Measurements from ENCODE around the gene CFAP53. TPM values are rescaled to one million over a fixed set of nuclear protein-coding genes. Genes with fewer than 3 reads are reported as not detected.

Gene CFAP53
- total RNA-seq, 1 donor from 2014 or later: 0.68 TPM

GRCh38 chr18:50286391-50287027, 20.2 kb upstream of the CFAP53 start:
- Mint-ChIP-seq H3K4me1 (ENCODE audit: low read depth, unreplicated experiment) (peaks cover 5% of the 10 kb centered on the region), H3K9me3 (ENCODE audit: unreplicated experiment) (no peaks in the 10 kb centered on the region), H3K27me3 (ENCODE audit: low read depth, unreplicated experiment) (no peaks in the 10 kb centered on the region), H3K4me3 (ENCODE audit: unreplicated experiment) (peak overlapping the region; percentile 99), H3K36me3 (ENCODE audit: low read depth, unreplicated experiment) (peaks cover 17% of the 10 kb centered on the region), H3K27ac (ENCODE audit: unreplicated experiment) (peak overlapping the region; percentile 81)
- TF ChIP-seq EZH2 (IDR thresholded peaks at IDR 0.05; ENCODE audit: insufficient read depth, low read length): no peak
- TF ChIP-seq CTCF (IDR thresholded peaks at IDR 0.05; ENCODE audit: insufficient read depth, low read depth, low read length): no peak
- Histone ChIP-seq H4K20me1 (ENCODE audit: insufficient read depth, low read length) (no peaks in the 10 kb centered on the region), H2AFZ (ENCODE audit: low read depth, low read length) (peak overlapping the region; percentile 100), H3K9ac (ENCODE audit: low read length) (peak overlapping the region; percentile 89), H3K36me3 (ENCODE audit: insufficient read depth, low read length) (peaks cover 4% of the 10 kb centered on the region), H3K4me2 (ENCODE audit: low read length) (peak overlapping the region; percentile 99), H3K4me3 (ENCODE audit: insufficient read depth, low read depth, low read length) (peak overlapping the region; percentile 93), H3K4me1 (ENCODE audit: insufficient read depth, low read length) (peaks cover 20% of the 10 kb centered on the region), H3K9me3 (ENCODE audit: insufficient read depth, low read depth, low read length) (no peaks in the 10 kb centered on the region), H3K79me2 (ENCODE audit: insufficient read depth, low read length) (peaks cover 25% of the 10 kb centered on the region), H3K27ac (ENCODE audit: low read depth, low read length) (no peak overlapping the region), H3K27me3 (ENCODE audit: insufficient read depth, low read length) (no peaks in the 10 kb centered on the region)
- peak; percentile 32 for DNase-seq (ENCODE audit: low read depth)
- FAIRE-seq: no peak

GRCh38 chr18:50285631-50286321, 19.5 kb upstream of the CFAP53 start:
- TF ChIP-seq CTCF (IDR thresholded peaks at IDR 0.05; ENCODE audit: insufficient read depth, low read depth, low read length) (no peak), EZH2 (IDR thresholded peaks at IDR 0.05; ENCODE audit: insufficient read depth, low read length) (no peak)
- Mint-ChIP-seq H3K27me3 (ENCODE audit: low read depth, unreplicated experiment) (no peaks in the 10 kb centered on the region), H3K9me3 (ENCODE audit: unreplicated experiment) (no peaks in the 10 kb centered on the region), H3K36me3 (ENCODE audit: low read depth, unreplicated experiment) (peaks cover 20% of the 10 kb centered on the region), H3K4me1 (ENCODE audit: low read depth, unreplicated experiment) (peaks cover 5% of the 10 kb centered on the region), H3K4me3 (ENCODE audit: unreplicated experiment) (peak overlapping the region; percentile 99), H3K27ac (ENCODE audit: unreplicated experiment) (no peak overlapping the region)
- no peak overlapping the region for H2AFZ ChIP-seq (ENCODE audit: low read depth, low read length)
- H4K20me1 ChIP-seq (ENCODE audit: insufficient read depth, low read length): no peaks in the 10 kb centered on the region
- no peak overlapping the region for H3K27ac ChIP-seq (ENCODE audit: low read depth, low read length)
- H3K4me2 ChIP-seq (ENCODE audit: low read length): peak overlapping the region; percentile 99
- no peak overlapping the region for H3K4me3 ChIP-seq (ENCODE audit: insufficient read depth, low read depth, low read length)
- FAIRE-seq (no peak), DNase-seq (ENCODE audit: low read depth) (no peak)
- peaks cover 29% of the 10 kb centered on the region for H3K79me2 ChIP-seq (ENCODE audit: insufficient read depth, low read length)
- no peaks in the 10 kb centered on the region for H3K27me3 ChIP-seq (ENCODE audit: insufficient read depth, low read length)
- H3K36me3 ChIP-seq (ENCODE audit: insufficient read depth, low read length): peaks cover 4% of the 10 kb centered on the region
- H3K9me3 ChIP-seq (ENCODE audit: insufficient read depth, low read depth, low read length): no peaks in the 10 kb centered on the region
- peaks cover 20% of the 10 kb centered on the region for H3K4me1 ChIP-seq (ENCODE audit: insufficient read depth, low read length)
- no peak overlapping the region for H3K9ac ChIP-seq (ENCODE audit: low read length)

GRCh38 chr18:50285071-50285470, 18.8 kb upstream of the CFAP53 start:
- no peaks in the 10 kb centered on the region for H3K27me3 ChIP-seq (ENCODE audit: insufficient read depth, low read length)
- H3K9ac ChIP-seq (ENCODE audit: low read length): no peak overlapping the region
- Mint-ChIP-seq H3K9me3 (ENCODE audit: unreplicated experiment) (no peaks in the 10 kb centered on the region), H3K4me1 (ENCODE audit: low read depth, unreplicated experiment) (peaks cover 9% of the 10 kb centered on the region), H3K27ac (ENCODE audit: unreplicated experiment) (no peak overlapping the region), H3K4me3 (ENCODE audit: unreplicated experiment) (no peak overlapping the region), H3K27me3 (ENCODE audit: low read depth, unreplicated experiment) (no peaks in the 10 kb centered on the region), H3K36me3 (ENCODE audit: low read depth, unreplicated experiment) (peaks cover 20% of the 10 kb centered on the region)
- peaks cover 4% of the 10 kb centered on the region for H3K36me3 ChIP-seq (ENCODE audit: insufficient read depth, low read length)
- DNase-seq (ENCODE audit: low read depth) (no peak), FAIRE-seq (no peak)
- TF ChIP-seq CTCF (IDR thresholded peaks at IDR 0.05; ENCODE audit: insufficient read depth, low read depth, low read length) (no peak), EZH2 (IDR thresholded peaks at IDR 0.05; ENCODE audit: insufficient read depth, low read length) (no peak)
- no peaks in the 10 kb centered on the region for H3K9me3 ChIP-seq (ENCODE audit: insufficient read depth, low read depth, low read length)
- H2AFZ ChIP-seq (ENCODE audit: low read depth, low read length): no peak overlapping the region
- H3K4me3 ChIP-seq (ENCODE audit: insufficient read depth, low read depth, low read length): no peak overlapping the region
- H4K20me1 ChIP-seq (ENCODE audit: insufficient read depth, low read length): peaks cover 6% of the 10 kb centered on the region
- H3K4me2 ChIP-seq (ENCODE audit: low read length): no peak overlapping the region
- H3K79me2 ChIP-seq (ENCODE audit: insufficient read depth, low read length): peaks cover 37% of the 10 kb centered on the region
- no peak overlapping the region for H3K27ac ChIP-seq (ENCODE audit: low read depth, low read length)
- peaks cover 27% of the 10 kb centered on the region for H3K4me1 ChIP-seq (ENCODE audit: insufficient read depth, low read length)

Data from astrocyte (in vitro differentiated cells and primary cell).